K562 (cell line): ENCODE measurements around the gene FADS6. TPM values are rescaled to one million over a fixed set of nuclear protein-coding genes. Genes with fewer than 3 reads are reported as not detected.

Source experiments
- CBFA2T2 ChIP-seq: fragments of 450-650 bp; conservative IDR thresholded peaks from 2 replicates; pipeline ENCODE4 v1.6.1; 2017; ENCODE audit warnings: mild to moderate bottlenecking
- CREM ChIP-seq: IDR thresholded peaks from 2 replicates; pipeline ENCODE4 v1.6.1; 2014; ENCODE audit warnings: antibody characterized with exemption, low read depth
- CXXC5 ChIP-seq: fragments of 250-450 bp; sonication (Bioruptor Pico); IDR thresholded peaks from 2 replicates; pipeline ENCODE4 v1.8.0; 2022; ENCODE audit warnings: inconsistent platforms, mild to moderate bottlenecking, moderate library complexity
- DMBX1 ChIP-seq: fragments of 250-450 bp; sonication (Bioruptor Pico); IDR thresholded peaks from 2 replicates; pipeline ENCODE4 v1.8.0; 2022; ENCODE audit warnings: inconsistent platforms, mild to moderate bottlenecking, moderate library complexity, borderline replicate concordance
- FUS ChIP-seq: fragments of 200-400 bp; formaldehyde crosslinking; optimal IDR thresholded peaks from 2 replicates; pipeline ENCODE3; 2017; ENCODE audit warnings: low read depth, low read length
- KLF16 ChIP-seq: IDR thresholded peaks from 2 replicates; pipeline ENCODE4 v1.6.1; 2016; ENCODE audit warnings: antibody characterized with exemption
- L3MBTL2 ChIP-seq: fragments of 450-650 bp; IDR thresholded peaks from 2 replicates; pipeline ENCODE4 v1.6.1; 2016; ENCODE audit warnings: mild to moderate bottlenecking, moderate library complexity
- RBM34 ChIP-seq: fragments of 200-400 bp; formaldehyde crosslinking; IDR thresholded peaks from 2 replicates; pipeline ENCODE4 v1.6.1; 2018; ENCODE audit warnings: low read length, borderline replicate concordance; ENCODE audit not compliant: insufficient read depth
- SRF ChIP-seq, 2 experiments: fragments of 250-450, 450-650 bp in 1 of 2; sonication (Bioruptor Pico) in 1 of 2; sonication (generic) in 1 of 2; formaldehyde crosslinking; IDR thresholded peaks; 2 replicates each; pipeline versions ENCODE4 v1.5.0 to v1.5.1; 2020 to 2022; ENCODE audit warnings: mild to moderate bottlenecking in 1 of 2, missing genetic modification reagents in 1 of 2
- TCFL5 ChIP-seq: fragments of 250-450 bp; sonication (Bioruptor Pico); conservative IDR thresholded peaks from 2 replicates; pipeline ENCODE4 v1.6.1; 2021; ENCODE audit warnings: mild to moderate bottlenecking, moderate library complexity, matching md5 sums
- U2AF1 ChIP-seq: fragments of 200-400 bp; formaldehyde crosslinking; optimal IDR thresholded peaks from 2 replicates; pipeline ENCODE3; 2017; ENCODE audit warnings: mild to moderate bottlenecking, low read depth, low read length, moderate library complexity
- ZNF134 ChIP-seq: fragments of 250-450 bp; sonication (Bioruptor Pico); conservative IDR thresholded peaks from 2 replicates; pipeline ENCODE4 v1.4.0; 2020
- ZNF143 ChIP-seq: sonication (generic); formaldehyde crosslinking; IDR thresholded peaks from 2 replicates; pipeline ENCODE4 v1.9.0; 2022; ENCODE audit warnings: mild to moderate bottlenecking, missing genetic modification reagents
- ZNF263 ChIP-seq: sonication (generic); formaldehyde crosslinking; IDR thresholded peaks from 2 replicates; pipeline ENCODE4 v1.8.0; 2022; ENCODE audit warnings: mild to moderate bottlenecking, missing genetic modification reagents, borderline replicate concordance
- ZNF561 ChIP-seq: fragments of 450-650 bp; formaldehyde crosslinking; conservative IDR thresholded peaks from 2 replicates; pipeline ENCODE4 v1.4.0; 2020; ENCODE audit warnings: mild to moderate bottlenecking, moderate library complexity
- ZNF785 ChIP-seq: fragments of 250-450 bp; sonication (Bioruptor Pico); IDR thresholded peaks from 2 replicates; pipeline ENCODE4 v1.4.0; 2020; ENCODE audit warnings: mild to moderate bottlenecking
- polyA plus RNA-seq, 8 experiments: library from polyadenylated mRNA; depleted of rRNA in 4 of 8; stranded (reverse) in 5 of 8; unstranded in 3 of 8; fragments of >200 nt; fragmentation: Nextera tagmentation in 2 of 8; fragmentation: Illumina TruSeq in 1 of 8; extraction: Ambion mirVana in 2 of 8; extraction: Trizol in 1 of 8; gene quantifications; 2 replicates each; pipeline versions ENCODE4 v1.2.1 to v1.2.3, GENCODE V29; 2011 to 2014; ENCODE audit warnings: inconsistent platforms in 1 of 8, missing spikeins in 1 of 8
- total RNA-seq, 7 experiments: library from RNA; depleted of rRNA in 6 of 7; stranded (reverse); fragments of >200 nt in 6 of 7; fragmentation: Illumina TruSeq in 2 of 7; extraction: Trizol in 2 of 7; gene quantifications; 2 replicates each; pipeline versions ENCODE4 v1.2.1 to v1.2.3, GENCODE V29; 2011 to 2021; ENCODE audit warnings: low replicate concordance in 1 of 7
- TF ChIP-seq, protein P1 (sequence below): fragments of 250-450 bp; sonication (Bioruptor Pico); IDR thresholded peaks from 2 replicates; pipeline ENCODE4 v1.5.0; 2022; ENCODE audit warnings: mild to moderate bottlenecking
- TF ChIP-seq, protein P2 (sequence below), 2 experiments: fragments of 250-450 bp in 1 of 2; fragments of 450-650 bp in 1 of 2; sonication (Bioruptor Pico) in 1 of 2; IDR thresholded peaks; 2 replicates each; pipeline versions ENCODE4 v1.6.1 to v1.8.0; 2016 to 2021; ENCODE audit warnings: mild to moderate bottlenecking in 2 of 2, moderate library complexity in 2 of 2, missing compliant biosample characterization in 1 of 2, missing genetic modification characterization in 1 of 2
- TF ChIP-seq, protein P3 (sequence below): fragments of 450-650 bp; IDR thresholded peaks from 2 replicates; pipeline ENCODE4 v1.6.1; 2016
- TF ChIP-seq, protein P4 (sequence below): sonication (generic); formaldehyde crosslinking; IDR thresholded peaks from 2 replicates; pipeline ENCODE4 v1.8.0; 2022; ENCODE audit warnings: mild to moderate bottlenecking, missing genetic modification reagents
- TF ChIP-seq, protein P5 (sequence below): fragments of 200-800 bp; sonication (Bioruptor generic); IDR thresholded peaks from 2 replicates; pipeline ENCODE4 v1.6.1; 2017; ENCODE audit warnings: missing genetic modification characterization, missing compliant biosample characterization

Gene FADS6
- total and polyA plus RNA-seq, 9 of the 15 experiments (the other 6 are each of a cell fraction or from before 2014, with no cell fraction given), result 0.18 to 0.22 TPM; not detected in 7

DNA sequence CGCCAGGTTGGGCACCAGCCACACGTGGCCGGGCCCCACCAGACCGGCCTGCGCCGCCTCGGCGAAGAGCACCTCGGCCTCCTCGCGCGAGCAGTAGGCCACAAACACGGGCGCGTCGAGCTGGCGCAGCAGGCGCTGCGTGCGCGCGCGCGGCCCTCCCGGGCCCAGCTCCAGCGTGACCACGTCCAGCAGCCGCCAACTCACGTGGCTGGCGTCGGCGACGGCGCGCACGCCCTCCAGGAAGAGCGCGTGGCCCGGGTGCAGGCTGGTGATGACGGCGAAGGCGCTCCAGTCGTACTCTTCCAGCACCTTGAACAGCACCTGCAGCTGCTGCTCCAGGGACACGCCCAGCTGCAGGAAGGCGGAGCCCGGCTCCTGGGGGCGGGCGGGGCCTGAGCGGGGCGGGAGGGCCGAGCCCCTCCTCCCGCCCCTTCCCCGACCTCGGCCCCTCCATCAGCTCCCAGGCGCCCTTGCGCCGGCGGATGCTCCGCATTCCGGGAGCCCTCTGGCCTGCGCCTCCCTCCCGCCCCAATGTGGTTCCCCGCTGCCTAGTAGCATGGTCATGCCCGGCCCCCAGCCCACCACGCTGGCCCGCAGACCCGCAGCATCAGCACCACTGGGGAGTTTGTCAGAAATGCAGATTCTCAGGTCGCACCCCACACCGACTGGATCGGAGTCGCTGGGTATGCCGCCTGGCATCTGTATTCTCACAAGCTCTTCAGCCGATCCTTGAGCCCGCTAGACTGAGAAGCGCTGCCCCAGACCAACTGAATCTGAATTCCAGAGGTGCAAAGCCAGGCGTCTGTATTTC is 41.0 kb downstream of the FADS6 start (continued):
- TF ChIP-seq L3MBTL2, result peak; percentile 96
- peak; percentile 53 for TF ChIP-seq CREM
- no peak for TF ChIP-seq CBFA2T2
- TF ChIP-seq, protein P1, sequence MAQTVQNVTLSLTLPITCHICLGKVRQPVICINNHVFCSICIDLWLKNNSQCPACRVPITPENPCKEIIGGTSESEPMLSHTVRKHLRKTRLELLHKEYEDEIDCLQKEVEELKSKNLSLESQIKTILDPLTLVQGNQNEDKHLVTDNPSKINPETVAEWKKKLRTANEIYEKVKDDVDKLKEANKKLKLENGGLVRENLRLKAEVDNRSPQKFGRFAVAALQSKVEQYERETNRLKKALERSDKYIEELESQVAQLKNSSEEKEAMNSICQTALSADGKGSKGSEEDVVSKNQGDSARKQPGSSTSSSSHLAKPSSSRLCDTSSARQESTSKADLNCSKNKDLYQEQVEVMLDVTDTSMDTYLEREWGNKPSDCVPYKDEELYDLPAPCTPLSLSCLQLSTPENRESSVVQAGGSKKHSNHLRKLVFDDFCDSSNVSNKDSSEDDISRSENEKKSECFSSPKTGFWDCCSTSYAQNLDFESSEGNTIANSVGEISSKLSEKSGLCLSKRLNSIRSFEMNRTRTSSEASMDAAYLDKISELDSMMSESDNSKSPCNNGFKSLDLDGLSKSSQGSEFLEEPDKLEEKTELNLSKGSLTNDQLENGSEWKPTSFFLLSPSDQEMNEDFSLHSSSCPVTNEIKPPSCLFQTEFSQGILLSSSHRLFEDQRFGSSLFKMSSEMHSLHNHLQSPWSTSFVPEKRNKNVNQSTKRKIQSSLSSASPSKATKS (CRISPR knock-in tag), result no peak
- no peak for TF ChIP-seq ZNF134
- TF ChIP-seq U2AF1, result no peak
- no peak for TF ChIP-seq KLF16
- TF ChIP-seq ZNF143 (CRISPR knock-in tag), result peak; percentile 46
- no peak for TF ChIP-seq SRF (CRISPR knock-in tag; IDR thresholded peaks at IDR 0.05)
- peak; percentile 51 for TF ChIP-seq FUS
- TF ChIP-seq, protein P2, sequence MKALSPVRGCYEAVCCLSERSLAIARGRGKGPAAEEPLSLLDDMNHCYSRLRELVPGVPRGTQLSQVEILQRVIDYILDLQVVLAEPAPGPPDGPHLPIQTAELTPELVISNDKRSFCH (CRISPR knock-in tag; IDR thresholded peaks at IDR 0.05), result no peak
- TF ChIP-seq, protein P2 (tag; IDR thresholded peaks at IDR 0.05), result no peak
- TF ChIP-seq, protein P3, sequence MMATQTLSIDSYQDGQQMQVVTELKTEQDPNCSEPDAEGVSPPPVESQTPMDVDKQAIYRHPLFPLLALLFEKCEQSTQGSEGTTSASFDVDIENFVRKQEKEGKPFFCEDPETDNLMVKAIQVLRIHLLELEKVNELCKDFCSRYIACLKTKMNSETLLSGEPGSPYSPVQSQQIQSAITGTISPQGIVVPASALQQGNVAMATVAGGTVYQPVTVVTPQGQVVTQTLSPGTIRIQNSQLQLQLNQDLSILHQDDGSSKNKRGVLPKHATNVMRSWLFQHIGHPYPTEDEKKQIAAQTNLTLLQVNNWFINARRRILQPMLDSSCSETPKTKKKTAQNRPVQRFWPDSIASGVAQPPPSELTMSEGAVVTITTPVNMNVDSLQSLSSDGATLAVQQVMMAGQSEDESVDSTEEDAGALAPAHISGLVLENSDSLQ, result no peak
- no peak for TF ChIP-seq RBM34
- TF ChIP-seq, protein P4, sequence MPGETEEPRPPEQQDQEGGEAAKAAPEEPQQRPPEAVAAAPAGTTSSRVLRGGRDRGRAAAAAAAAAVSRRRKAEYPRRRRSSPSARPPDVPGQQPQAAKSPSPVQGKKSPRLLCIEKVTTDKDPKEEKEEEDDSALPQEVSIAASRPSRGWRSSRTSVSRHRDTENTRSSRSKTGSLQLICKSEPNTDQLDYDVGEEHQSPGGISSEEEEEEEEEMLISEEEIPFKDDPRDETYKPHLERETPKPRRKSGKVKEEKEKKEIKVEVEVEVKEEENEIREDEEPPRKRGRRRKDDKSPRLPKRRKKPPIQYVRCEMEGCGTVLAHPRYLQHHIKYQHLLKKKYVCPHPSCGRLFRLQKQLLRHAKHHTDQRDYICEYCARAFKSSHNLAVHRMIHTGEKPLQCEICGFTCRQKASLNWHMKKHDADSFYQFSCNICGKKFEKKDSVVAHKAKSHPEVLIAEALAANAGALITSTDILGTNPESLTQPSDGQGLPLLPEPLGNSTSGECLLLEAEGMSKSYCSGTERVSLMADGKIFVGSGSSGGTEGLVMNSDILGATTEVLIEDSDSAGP (CRISPR knock-in tag), result no peak
- no peak for TF ChIP-seq ZNF561 (CRISPR knock-in tag)
- TF ChIP-seq ZNF263, result peak; percentile 41; the same call in 1 of the 2 replicates
- TF ChIP-seq, protein P5, sequence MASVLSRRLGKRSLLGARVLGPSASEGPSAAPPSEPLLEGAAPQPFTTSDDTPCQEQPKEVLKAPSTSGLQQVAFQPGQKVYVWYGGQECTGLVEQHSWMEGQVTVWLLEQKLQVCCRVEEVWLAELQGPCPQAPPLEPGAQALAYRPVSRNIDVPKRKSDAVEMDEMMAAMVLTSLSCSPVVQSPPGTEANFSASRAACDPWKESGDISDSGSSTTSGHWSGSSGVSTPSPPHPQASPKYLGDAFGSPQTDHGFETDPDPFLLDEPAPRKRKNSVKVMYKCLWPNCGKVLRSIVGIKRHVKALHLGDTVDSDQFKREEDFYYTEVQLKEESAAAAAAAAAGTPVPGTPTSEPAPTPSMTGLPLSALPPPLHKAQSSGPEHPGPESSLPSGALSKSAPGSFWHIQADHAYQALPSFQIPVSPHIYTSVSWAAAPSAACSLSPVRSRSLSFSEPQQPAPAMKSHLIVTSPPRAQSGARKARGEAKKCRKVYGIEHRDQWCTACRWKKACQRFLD (CRISPR knock-in tag), result peak; percentile 26; the same call in 1 of the 2 replicates
- no peak for TF ChIP-seq ZNF785
- TF ChIP-seq DMBX1, result no peak
- no peak for TF ChIP-seq TCFL5 (CRISPR knock-in tag)
- TF ChIP-seq CXXC5, result peak; percentile 67
